GM21515 (cell line): Measurements from ENCODE around the gene EDA2R.

Experiments used
- ATAC-seq: cut with Tn5 transposase; IDR thresholded peaks from one replicate; pipeline ENCODE4 v1.9.1; 2021; ENCODE audit not compliant: unreplicated experiment

The EDA2R gene

DNA sequence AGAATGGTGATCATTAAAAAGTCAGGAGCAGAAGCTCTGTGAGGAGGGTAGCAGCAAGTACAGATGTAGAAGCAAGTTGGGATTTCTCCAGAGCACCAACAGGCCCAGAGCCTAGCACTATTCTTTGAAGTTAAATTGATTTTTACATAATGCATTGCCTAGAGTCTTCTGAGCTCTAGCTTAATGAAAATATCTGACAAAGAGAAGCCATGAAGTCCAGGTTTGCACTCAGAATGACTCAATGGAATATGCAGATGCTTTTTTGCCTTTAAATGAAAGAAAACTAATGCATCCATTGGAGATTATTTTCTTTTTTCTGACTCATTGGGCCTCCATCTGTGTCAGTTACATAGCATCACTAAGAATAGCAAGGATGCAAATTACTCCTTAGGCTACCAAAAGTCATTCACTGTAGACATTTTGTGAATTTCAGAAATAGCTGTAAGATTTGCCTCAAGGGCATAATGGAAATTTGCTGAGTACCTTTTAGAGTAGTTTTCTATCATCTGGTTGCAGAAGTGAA is 91.0 kb downstream of the EDA2R start:
- no peak for ATAC-seq
